Measurements from ENCODE around the gene BRF1. TPM values are rescaled to one million over a fixed set of nuclear protein-coding genes. Genes with fewer than 3 reads are reported as not detected.

Gene BRF1
- total RNA-seq, 4 donors from 2014 or later: 44.5 to 99.6 (median 56.2) TPM

DNA sequence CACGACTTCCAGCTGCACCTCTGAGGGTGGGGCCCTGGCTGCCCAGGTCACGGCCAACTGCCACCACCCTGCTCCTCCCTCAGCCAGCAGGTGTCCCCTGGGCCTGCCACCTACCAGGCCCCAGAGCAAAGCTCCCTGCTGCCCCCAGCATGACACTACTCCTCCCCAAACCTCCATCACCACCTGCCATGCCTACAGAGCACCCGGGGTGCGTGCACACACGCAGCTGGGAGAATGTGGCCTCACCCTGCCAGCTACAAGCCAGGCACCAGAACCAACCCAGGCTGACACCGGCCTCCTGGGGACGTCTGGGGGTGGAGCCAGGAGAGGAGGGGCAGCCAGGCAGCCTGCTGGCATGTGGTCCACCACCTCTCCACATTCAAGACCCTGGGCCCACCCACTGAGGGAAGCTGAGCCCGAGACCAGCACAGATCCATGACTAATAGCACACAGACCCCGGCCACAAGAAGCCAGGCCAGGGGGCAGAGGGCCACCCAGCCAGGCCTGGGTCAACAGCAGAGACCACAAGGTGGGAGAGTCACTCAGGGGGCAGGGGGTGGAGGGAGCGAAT is 135.6 kb downstream of the BRF1 start:
- WGBS, 2 donors: 84 to 100% methylated on average over 3 to 7 of the region's 10 CpGs
- H3K4me1 ChIP-seq: peaks cover 3 to 18% of the 10 kb centered on the region in 2 donors
- H3K9me3 ChIP-seq: no peaks in the 10 kb centered on the region
- DNase-seq: no peak
- no peaks in the 10 kb centered on the region for H3K27me3 ChIP-seq
- no peaks in the 10 kb centered on the region for H3K36me3 ChIP-seq
- H3K27ac ChIP-seq: no peak overlapping the region
- intact Hi-C loops (cut with DNase I): no loop called here
- no peak overlapping the region for H3K4me3 ChIP-seq (replicated peaks in 1 of 3)
- TF ChIP-seq POLR2A (IDR thresholded peaks at IDR 0.05): no peak
- TF ChIP-seq, protein P1, sequence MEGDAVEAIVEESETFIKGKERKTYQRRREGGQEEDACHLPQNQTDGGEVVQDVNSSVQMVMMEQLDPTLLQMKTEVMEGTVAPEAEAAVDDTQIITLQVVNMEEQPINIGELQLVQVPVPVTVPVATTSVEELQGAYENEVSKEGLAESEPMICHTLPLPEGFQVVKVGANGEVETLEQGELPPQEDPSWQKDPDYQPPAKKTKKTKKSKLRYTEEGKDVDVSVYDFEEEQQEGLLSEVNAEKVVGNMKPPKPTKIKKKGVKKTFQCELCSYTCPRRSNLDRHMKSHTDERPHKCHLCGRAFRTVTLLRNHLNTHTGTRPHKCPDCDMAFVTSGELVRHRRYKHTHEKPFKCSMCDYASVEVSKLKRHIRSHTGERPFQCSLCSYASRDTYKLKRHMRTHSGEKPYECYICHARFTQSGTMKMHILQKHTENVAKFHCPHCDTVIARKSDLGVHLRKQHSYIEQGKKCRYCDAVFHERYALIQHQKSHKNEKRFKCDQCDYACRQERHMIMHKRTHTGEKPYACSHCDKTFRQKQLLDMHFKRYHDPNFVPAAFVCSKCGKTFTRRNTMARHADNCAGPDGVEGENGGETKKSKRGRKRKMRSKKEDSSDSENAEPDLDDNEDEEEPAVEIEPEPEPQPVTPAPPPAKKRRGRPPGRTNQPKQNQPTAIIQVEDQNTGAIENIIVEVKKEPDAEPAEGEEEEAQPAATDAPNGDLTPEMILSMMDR (IDR thresholded peaks at IDR 0.05): no peak

DNA sequence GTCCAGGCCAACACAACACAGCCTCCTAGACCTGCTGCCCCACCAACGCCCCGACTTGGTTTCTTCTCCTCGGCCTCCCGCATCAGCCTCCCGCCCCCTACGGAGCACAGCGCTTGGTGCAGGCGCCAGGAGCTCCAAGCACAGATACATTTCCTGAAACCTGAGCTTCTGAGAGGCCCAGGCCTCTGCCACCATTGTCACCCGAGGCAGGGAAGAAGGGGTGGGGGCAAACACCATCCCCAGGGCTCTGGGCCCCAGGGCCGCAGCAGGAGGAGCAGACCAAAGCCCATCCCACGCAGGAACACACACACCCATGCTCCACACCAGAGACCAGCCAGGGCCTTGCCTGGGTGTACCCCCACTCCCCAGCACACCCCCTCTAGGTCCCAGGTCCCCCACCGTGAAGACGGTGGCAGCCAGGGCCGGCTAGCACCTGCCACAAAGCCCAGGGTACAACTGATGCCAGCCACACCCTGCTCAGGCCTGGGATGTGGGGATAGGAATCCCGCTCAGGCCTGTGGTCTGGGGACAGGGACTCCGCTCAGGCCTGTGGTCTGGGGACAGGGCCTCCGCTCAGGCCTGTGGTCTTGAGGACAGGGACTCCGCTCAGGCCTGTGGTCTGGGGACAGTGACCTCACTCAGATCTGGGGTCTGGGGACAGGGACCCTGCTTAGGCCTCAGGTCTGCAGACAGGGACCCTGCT is 137.6 kb downstream of the BRF1 start:
- peaks cover 0 to 8% of the 10 kb centered on the region in 2 donors for H3K4me1 ChIP-seq
- WGBS, 2 donors: 89 to 95% methylated on average over 10 of the region's 18 CpGs
- H3K9me3 ChIP-seq: no peaks in the 10 kb centered on the region
- TF ChIP-seq, protein P1 (IDR thresholded peaks at IDR 0.05): no peak
- no peak for TF ChIP-seq POLR2A (IDR thresholded peaks at IDR 0.05)
- no peak overlapping the region for H3K4me3 ChIP-seq (replicated peaks in 1 of 3)
- no peak for DNase-seq
- no peak overlapping the region for H3K27ac ChIP-seq
- intact Hi-C loops (cut with DNase I): no loop called here
- no peaks in the 10 kb centered on the region for H3K36me3 ChIP-seq
- no peaks in the 10 kb centered on the region for H3K27me3 ChIP-seq

DNA sequence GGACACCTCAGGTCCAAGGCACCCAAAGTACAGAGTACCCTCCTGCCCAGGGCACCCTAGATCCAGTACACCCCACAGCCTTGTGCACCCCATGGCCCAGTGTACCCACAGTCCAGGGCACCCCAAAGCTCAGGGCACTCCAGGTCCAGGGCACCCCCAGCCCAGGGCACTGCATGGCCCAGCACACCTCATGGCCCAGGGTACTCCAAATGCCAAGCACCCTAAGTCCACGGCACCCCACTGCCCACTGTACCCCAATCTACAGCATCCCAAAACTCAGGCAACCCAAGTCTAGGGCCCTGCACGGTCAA is 138.2 kb downstream of the BRF1 start:
- Histone ChIP-seq H3K36me3 (no peaks in the 10 kb centered on the region), H3K4me3 (replicated peaks in 1 of 3) (no peak overlapping the region), H3K4me1 (peaks cover 0 to 5% of the 10 kb centered on the region in 2 donors), H3K27ac (no peak overlapping the region), H3K27me3 (no peaks in the 10 kb centered on the region), H3K9me3 (no peaks in the 10 kb centered on the region)
- intact Hi-C loops (cut with DNase I): no loop called here
- TF ChIP-seq, protein P1 (IDR thresholded peaks at IDR 0.05): no peak
- no peak for TF ChIP-seq POLR2A (IDR thresholded peaks at IDR 0.05)
- no peak for DNase-seq
- 89 to 100% methylated on average over 1 to 2 of the region's 2 CpGs for WGBS, 2 donors

DNA sequence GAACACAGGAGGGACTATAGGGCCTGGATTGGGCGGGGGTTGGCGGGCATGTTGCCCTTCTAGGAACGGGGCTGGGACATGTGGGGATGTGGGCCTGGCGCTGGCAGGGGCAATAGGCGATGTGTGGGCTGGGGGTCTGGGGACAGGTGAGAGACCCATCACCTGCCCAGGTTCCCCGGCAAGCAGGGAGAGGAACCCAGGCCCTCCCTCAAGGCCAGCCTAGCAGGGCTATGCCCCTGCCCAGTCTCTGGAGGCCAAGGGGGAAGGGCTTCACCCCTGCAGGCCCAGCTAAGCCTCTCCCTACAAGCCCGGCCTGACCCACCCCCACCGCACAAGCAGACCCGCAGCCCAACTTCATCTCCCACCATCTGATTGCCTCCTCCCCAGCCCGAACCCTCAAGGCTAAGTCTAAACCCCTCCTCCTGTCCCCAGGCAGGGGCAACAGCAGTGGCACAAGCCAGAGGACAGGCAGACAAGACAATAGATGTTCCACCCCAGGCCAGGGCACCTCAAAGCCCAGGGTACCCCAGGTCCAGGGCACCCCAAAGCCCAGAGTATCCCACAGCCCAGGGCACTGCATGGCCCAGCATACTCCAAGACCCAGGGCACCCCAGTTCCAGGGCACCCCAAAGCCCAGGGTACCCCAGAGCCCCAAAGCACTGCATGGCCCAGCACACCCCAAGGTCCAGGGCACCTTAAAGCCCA is 138.7 kb downstream of the BRF1 start:
- DNase-seq: no peak
- intact Hi-C loops (cut with DNase I): no loop called here
- TF ChIP-seq POLR2A (IDR thresholded peaks at IDR 0.05): no peak
- whole genome bisulfite sequencing, 2 donors: 90 to 93% methylated on average over 6 to 10 of the region's 10 CpGs
- Histone ChIP-seq H3K4me1 (peaks cover 0 to 2% of the 10 kb centered on the region in 2 donors), H3K27ac (no peak overlapping the region), H3K9me3 (no peaks in the 10 kb centered on the region), H3K27me3 (no peaks in the 10 kb centered on the region), H3K36me3 (no peaks in the 10 kb centered on the region), H3K4me3 (replicated peaks in 1 of 3) (no peak overlapping the region)

- Histone ChIP-seq H3K4me3 (replicated peaks in 1 of 3) (no peak overlapping the region), H3K9me3 (no peaks in the 10 kb centered on the region), H3K4me1 (no peaks in the 10 kb centered on the region), H3K27ac (no peak overlapping the region), H3K36me3 (no peaks in the 10 kb centered on the region), H3K27me3 (no peaks in the 10 kb centered on the region)
- no peak for DNase-seq
- intact Hi-C loops (cut with DNase I): no loop called here
- TF ChIP-seq POLR2A (IDR thresholded peaks at IDR 0.05): no peak
- TF ChIP-seq, protein P1 (IDR thresholded peaks at IDR 0.05): no peak
- 75 to 86% methylated on average over 10 to 11 of the region's 15 CpGs for WGBS, 2 donors
Observed at GRCh38 chr14:105161309-105161708, 139.5 kb downstream of the BRF1 start.

All from thyroid gland (tissue), 4 donors.